Stimulated activated CD8-positive, alpha-beta memory T cell treated with anti-CD3 and anti-CD28 coated beads, Interleukin-4, amount 100 ng/mL, for 1 hour (primary cell): ENCODE results near the gene MFSD6.
A peak's percentile ranks its signal among the peaks of the same experiment; 100 is the strongest.
"Not testable (repeated sequence)": the region's sequence is repeated elsewhere in the genome, so short reads cannot be mapped to it uniquely, and the experiment has no call there.

Source experiments
- DNase-seq, 2 donors: peaks; one replicate each; pipeline ENCODE4 v3.0.0-alpha.2; 2020; ENCODE audit warnings: low read depth in 2 of 2, low spot score in 1 of 2

MFSD6 gene

GRCh38 chr2:190407662-190408537 lies at the start of gene MFSD6:
Gene MFSD6, plus strand, starts transcription at chr2:190408355. Its CDS starts 27,675 bp downstream, at chr2:190436030.
- peak; percentile 23 to 27 for DNase-seq

GRCh38 chr2:190358655-190359448 lies 49.3 kb upstream of the MFSD6 start:
- DNase-seq, result not testable (repeated sequence)

GRCh38 chr2:190360561-190360960 lies 47.6 kb upstream of the MFSD6 start:
- DNase-seq, result no peak

GRCh38 chr2:190360965-190361364 lies 47.2 kb upstream of the MFSD6 start:
- DNase-seq, result no peak

- DNase-seq, result no peak
These were observed 46.6 kb upstream of the MFSD6 start for GRCh38 chr2:190361572-190361971.

GRCh38 chr2:190362894-190363293 lies 45.3 kb upstream of the MFSD6 start:
- no peak for DNase-seq

GRCh38 chr2:190365499-190366204 lies 42.5 kb upstream of the MFSD6 start:
- DNase-seq, result no peak

- no peak for DNase-seq
These were observed 41.9 kb upstream of the MFSD6 start for GRCh38 chr2:190366248-190366753.

- no peak for DNase-seq
These were observed 41.1 kb upstream of the MFSD6 start for GRCh38 chr2:190367091-190367490.

- no peak for DNase-seq
These were observed 38.5 kb upstream of the MFSD6 start for GRCh38 chr2:190369635-190370034.

GRCh38 chr2:190376083-190376482 lies 32.1 kb upstream of the MFSD6 start:
- no peak for DNase-seq

GRCh38 chr2:190376591-190377245 lies 31.4 kb upstream of the MFSD6 start:
- DNase-seq, result no peak

GRCh38 chr2:190378880-190379237 lies 29.3 kb upstream of the MFSD6 start:
- no peak for DNase-seq

GRCh38 chr2:190379249-190379964 lies 28.7 kb upstream of the MFSD6 start:
- DNase-seq, result no peak

- DNase-seq, result no peak
These were observed 27.2 kb upstream of the MFSD6 start for GRCh38 chr2:190380962-190381412.

- no peak for DNase-seq
These were observed 25.3 kb upstream of the MFSD6 start for GRCh38 chr2:190382851-190383250.

- no peak for DNase-seq
These were observed 20.7 kb upstream of the MFSD6 start for GRCh38 chr2:190387422-190387821.

- DNase-seq, result no peak
These were observed 11.9 kb upstream of the MFSD6 start for GRCh38 chr2:190396271-190396670.

GRCh38 chr2:190402986-190403603 lies 5.1 kb upstream of the MFSD6 start:
- DNase-seq, result no peak

- no peak for DNase-seq
These were observed 3.7 kb upstream of the MFSD6 start for GRCh38 chr2:190404487-190404886.
